GM12878 (cell line): ENCODE data around the gene ZMYM5. TPM values are rescaled to one million over a fixed set of nuclear protein-coding genes. Genes with fewer than 3 reads are reported as not detected.

Source experiments
- BHLHE40 ChIP-seq, 2 experiments: fragments of 450-650 bp in 1 of 2; IDR thresholded peaks; 2 replicates each; pipeline ENCODE4 v1.6.1; 2011 to 2017; ENCODE audit warnings: low read depth in 2 of 2, borderline replicate concordance in 1 of 2, improper control_type of control experiment in 1 of 2, low read length in 1 of 2, mild to moderate bottlenecking in 1 of 2
- E4F1 ChIP-seq: fragments of 450-650 bp; IDR thresholded peaks from 2 replicates; pipeline ENCODE4 v1.6.1; 2018; ENCODE audit warnings: borderline replicate concordance, mild to moderate bottlenecking; ENCODE audit not compliant: partially characterized antibody
- EGR1 ChIP-seq, 2 experiments: IDR thresholded peaks; 1 replicate in 1 of 2; 2 replicates in 1 of 2; pipeline ENCODE4 v1.6.1; 2011 to 2012; ENCODE audit warnings: low read depth in 2 of 2, low read length in 2 of 2, borderline replicate concordance in 1 of 2, mild to moderate bottlenecking in 1 of 2, moderate library complexity in 1 of 2
- MAX ChIP-seq: IDR thresholded peaks from 2 replicates; pipeline ENCODE4 v1.6.1; 2012; ENCODE audit warnings: low read depth, low read length, improper control_type of control experiment
- NFXL1 ChIP-seq: fragments of 450-650 bp; IDR thresholded peaks from 2 replicates; pipeline ENCODE4 v1.6.1; 2017; ENCODE audit warnings: antibody characterized with exemption, mild to moderate bottlenecking, borderline replicate concordance
- USF2 ChIP-seq: IDR thresholded peaks from 2 replicates; pipeline ENCODE4 v1.6.1; 2011; ENCODE audit warnings: low read depth, low read length, improper control_type of control experiment, borderline replicate concordance
- ZBTB11 ChIP-seq: fragments of 450-650 bp; formaldehyde crosslinking; IDR thresholded peaks from 2 replicates; pipeline ENCODE4 v1.5.0; 2022; ENCODE audit warnings: mild to moderate bottlenecking, missing genetic modification characterization
- polyA plus RNA-seq, 11 experiments: library from polyadenylated mRNA; depleted of rRNA in 4 of 11; unstranded in 6 of 11; stranded (reverse) in 5 of 11; fragments of >200 nt; fragmentation: Nextera tagmentation in 4 of 11; fragmentation: Illumina TruSeq in 1 of 11; extraction: Ambion mirVana in 4 of 11; extraction: Trizol in 1 of 11; gene quantifications; 1 replicate in 1 of 11; 2 replicates in 10 of 11; pipeline versions ENCODE4 v1.2.1 to v1.2.3, GENCODE V29; 2011 to 2016; ENCODE audit warnings: inconsistent platforms in 2 of 11, missing spikeins in 2 of 11, low read depth in 1 of 11
- total RNA-seq, 4 experiments: library from RNA; depleted of rRNA in 3 of 4; stranded (reverse); fragments of >200 nt in 3 of 4; fragmentation: Illumina TruSeq in 1 of 4; extraction: Trizol in 1 of 4; gene quantifications; 2 replicates each; pipeline versions ENCODE4 v1.2.1 to v1.2.3, GENCODE V29; 2013 to 2021

The ZMYM5 gene
- total and polyA plus RNA-seq, 10 of the 15 experiments (the other 5 are each of a cell fraction or from before 2014, with no cell fraction given) = 7.1 to 13.7 (median 10.6) TPM

- no peak for TF ChIP-seq ZBTB11 (CRISPR knock-in tag)
- TF ChIP-seq EGR1 (IDR thresholded peaks at IDR 0.05; ENCODE audit: borderline replicate concordance in 1 of 2, low read depth in 2 of 2, low read length in 2 of 2) = no peak
- no peak for TF ChIP-seq NFXL1
- no peak for TF ChIP-seq E4F1
- TF ChIP-seq MAX = no peak
- TF ChIP-seq BHLHE40 (IDR thresholded peaks at IDR 0.05; ENCODE audit: borderline replicate concordance in 1 of 2, low read depth in 2 of 2, low read length in 1 of 2) = no peak
- TF ChIP-seq USF2 = no peak
These were observed 26.6 kb upstream of the ZMYM5 start (continued) for GRCh38 chr13:19890030-19890429.
